K562 (cell line): Measurements from ENCODE around the gene RNF145. TPM values are rescaled to one million over a fixed set of nuclear protein-coding genes. Genes with fewer than 3 reads are reported as not detected.
A peak's percentile ranks its signal among the peaks of the same experiment; 100 is the strongest.

ENCODE experiments used
- ARHGAP35 ChIP-seq: fragments of 450-650 bp; IDR thresholded peaks from 2 replicates; pipeline ENCODE4 v1.6.1; 2018; ENCODE audit not compliant: partially characterized antibody
- ATF7 ChIP-seq: fragments of 450-650 bp; IDR thresholded peaks from 2 replicates; pipeline ENCODE4 v1.7.1; 2014; ENCODE audit warnings: mild to moderate bottlenecking, moderate library complexity
- CAMTA2 ChIP-seq: fragments of 250-450 bp; sonication (Bioruptor Pico); conservative IDR thresholded peaks from 2 replicates; pipeline ENCODE4 v1.5.1; 2022
- CHCHD3 ChIP-seq: fragments of 250-450 bp; sonication (Bioruptor Pico); IDR thresholded peaks from 2 replicates; pipeline ENCODE4 v2.1.2; 2022; ENCODE audit warnings: mild to moderate bottlenecking
- FOSL1 ChIP-seq: fragments of 200-800 bp; sonication (Bioruptor generic); conservative IDR thresholded peaks from 2 replicates; pipeline ENCODE4 v1.6.1; 2016; ENCODE audit warnings: missing genetic modification characterization, missing compliant biosample characterization
- HDAC6 ChIP-seq: IDR thresholded peaks from 2 replicates; pipeline ENCODE4 v1.6.1; 2012; ENCODE audit warnings: low read depth, mild to moderate bottlenecking, control low read depth, inconsistent platforms, low read length, moderate library complexity
- HMGN3 ChIP-seq: IDR thresholded peaks from 2 replicates; pipeline ENCODE4 v1.6.1; 2011; ENCODE audit warnings: borderline replicate concordance, low read depth, mild to moderate bottlenecking, mixed read lengths, low read length; ENCODE audit not compliant: insufficient read length; ENCODE audit errors: extremely low read depth
- IFI16 ChIP-seq: fragments of 250-450 bp; sonication (Bioruptor Pico); IDR thresholded peaks from 2 replicates; pipeline ENCODE4 v2.1.2; 2022; ENCODE audit warnings: mild to moderate bottlenecking, inconsistent platforms
- MYNN ChIP-seq, 2 experiments: sonication (generic); formaldehyde crosslinking in 1 of 2; IDR thresholded peaks; 2 replicates each; pipeline versions ENCODE4 v1.5.0 to v1.6.1; 2016 to 2020; ENCODE audit warnings: antibody characterized with exemption in 1 of 2, missing genetic modification reagents in 1 of 2
- RAD21 ChIP-seq, 2 experiments: fragments of 250-450 bp in 1 of 2; fragments of 450-650 bp in 1 of 2; sonication (Bioruptor Pico) in 1 of 2; formaldehyde crosslinking in 1 of 2; IDR thresholded peaks in 1 of 2; conservative IDR thresholded peaks in 1 of 2; 2 replicates each; pipeline versions ENCODE4 v1.4.0 to v1.8.0; 2020 to 2022; ENCODE audit warnings: mild to moderate bottlenecking in 2 of 2, moderate library complexity in 1 of 2
- SAP30 ChIP-seq: fragments of 200-600 bp; sonication (generic); IDR thresholded peaks from 2 replicates; pipeline ENCODE4 v1.6.1; 2012; ENCODE audit warnings: borderline replicate concordance, low read depth, mild to moderate bottlenecking, moderate library complexity, low read length, control low read depth, inconsistent platforms; ENCODE audit not compliant: insufficient read depth, poor library complexity, severe bottlenecking
- SMAD4 ChIP-seq: fragments of 250-450 bp; sonication (Bioruptor Pico); conservative IDR thresholded peaks from 2 replicates; pipeline ENCODE4 v1.8.0; 2021; ENCODE audit warnings: inconsistent platforms, mild to moderate bottlenecking, moderate library complexity
- YY1 ChIP-seq, 3 experiments: IDR thresholded peaks; 2 replicates each; pipeline ENCODE4 v1.6.1; 2011; ENCODE audit warnings: low read length in 2 of 3, mild to moderate bottlenecking in 2 of 3, moderate library complexity in 2 of 3, borderline replicate concordance in 1 of 3, control low read depth in 1 of 3, low read depth in 1 of 3; ENCODE audit not compliant: insufficient read depth in 3 of 3, insufficient replicate concordance in 2 of 3, control insufficient read depth in 1 of 3, insufficient read length in 1 of 3; ENCODE audit errors: extremely low read depth in 1 of 3
- ZC3H8 ChIP-seq: fragments of 450-650 bp; IDR thresholded peaks from 2 replicates; pipeline ENCODE4 v1.6.1; 2017
- ZKSCAN1 ChIP-seq: fragments of 150-350 bp; IDR thresholded peaks from 2 replicates; pipeline ENCODE4 v1.6.1; 2016; ENCODE audit warnings: low read depth, low read length
- ZNF133 ChIP-seq: fragments of 250-450 bp; sonication (Bioruptor Pico); IDR thresholded peaks from 2 replicates; pipeline ENCODE4 v1.4.0; 2020; ENCODE audit warnings: mild to moderate bottlenecking
- ZNF174 ChIP-seq: fragments of 250-450 bp; sonication (Bioruptor Pico); IDR thresholded peaks from 2 replicates; pipeline ENCODE4 v1.4.0; 2020; ENCODE audit warnings: mild to moderate bottlenecking
- ZNF512 ChIP-seq: IDR thresholded peaks from 2 replicates; pipeline ENCODE4 v1.6.1; 2016; ENCODE audit warnings: missing genetic modification characterization, missing compliant biosample characterization
- polyA plus RNA-seq, 8 experiments: library from polyadenylated mRNA; depleted of rRNA in 4 of 8; stranded (reverse) in 5 of 8; unstranded in 3 of 8; fragments of >200 nt; fragmentation: Nextera tagmentation in 2 of 8; fragmentation: Illumina TruSeq in 1 of 8; extraction: Ambion mirVana in 2 of 8; extraction: Trizol in 1 of 8; gene quantifications; 2 replicates each; pipeline versions ENCODE4 v1.2.1 to v1.2.3, GENCODE V29; 2011 to 2014; ENCODE audit warnings: inconsistent platforms in 1 of 8, missing spikeins in 1 of 8
- total RNA-seq, 7 experiments: library from RNA; depleted of rRNA in 6 of 7; stranded (reverse); fragments of >200 nt in 6 of 7; fragmentation: Illumina TruSeq in 2 of 7; extraction: Trizol in 2 of 7; gene quantifications; 2 replicates each; pipeline versions ENCODE4 v1.2.1 to v1.2.3, GENCODE V29; 2011 to 2021; ENCODE audit warnings: low replicate concordance in 1 of 7
- TF ChIP-seq, protein P1 (sequence below): fragments of 450-650 bp; IDR thresholded peaks from 2 replicates; pipeline ENCODE4 v1.6.1; 2016; ENCODE audit warnings: low read depth, mild to moderate bottlenecking, moderate library complexity
- TF ChIP-seq, protein P2 (sequence below), 3 experiments: IDR thresholded peaks in 2 of 3; conservative IDR thresholded peaks in 1 of 3; 2 replicates each; pipeline ENCODE4 v1.5.1; 2011 to 2012; ENCODE audit warnings: low read length in 3 of 3, mild to moderate bottlenecking in 3 of 3, control low read depth in 2 of 3, improper control_type of control experiment in 1 of 3, inconsistent platforms in 1 of 3, low read depth in 1 of 3, mixed read lengths in 1 of 3, moderate library complexity in 1 of 3; ENCODE audit not compliant: insufficient read depth in 2 of 3
- TF ChIP-seq, protein P3 (sequence below): fragments of 450-650 bp; conservative IDR thresholded peaks from 2 replicates; pipeline ENCODE4 v1.6.1; 2016; ENCODE audit warnings: missing genetic modification characterization, low read depth, mild to moderate bottlenecking, missing compliant biosample characterization, moderate library complexity

Gene RNF145
- total and polyA plus RNA-seq, 9 of the 15 experiments (the other 6 are each of a cell fraction or from before 2014, with no cell fraction given) = 13.6 to 40.7 (median 25.4) TPM

DNA sequence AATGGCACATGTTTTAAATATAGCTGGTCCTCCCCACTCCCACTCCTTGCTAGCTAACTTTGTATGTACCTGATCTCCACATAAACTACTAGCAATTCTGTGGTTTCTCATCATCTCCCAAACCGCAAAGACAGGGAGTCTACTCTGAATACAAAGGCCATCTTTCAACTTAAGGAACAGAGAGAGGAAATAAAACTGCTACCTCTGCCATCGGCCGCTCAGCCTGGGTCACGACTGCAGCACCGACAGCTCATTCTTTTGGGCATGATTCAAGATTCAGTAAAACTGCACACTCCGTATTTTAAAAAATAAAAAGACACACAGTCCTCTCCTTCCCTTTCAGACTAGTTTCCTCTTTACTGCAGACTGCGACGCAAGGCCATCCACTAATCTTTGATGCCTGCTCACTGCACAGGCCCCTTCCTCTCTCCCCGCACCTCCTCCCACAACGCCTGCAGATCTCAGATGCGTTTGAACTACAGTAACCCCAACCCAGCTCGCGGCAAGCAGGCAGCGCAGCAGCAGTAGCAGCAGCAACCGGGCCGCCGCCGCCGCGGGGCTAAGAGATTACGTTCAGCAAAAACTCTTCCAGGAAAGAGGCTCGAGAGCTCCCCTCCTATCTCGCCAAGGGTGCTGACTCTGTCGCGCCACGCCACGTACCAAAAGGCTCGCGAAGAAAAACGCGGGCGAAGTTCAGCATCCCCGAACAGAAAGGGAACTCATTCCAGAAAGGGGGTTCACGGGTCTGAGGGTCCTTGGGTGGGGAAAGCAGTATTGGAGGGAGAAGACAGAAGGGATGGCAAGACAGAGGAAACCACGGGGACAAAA is 1.5 kb downstream of the RNF145 start (continued):
- TF ChIP-seq HMGN3 (peak; percentile 94), MYNN (IDR thresholded peaks at IDR 0.05) (0 out of 2 replicates have a peak, but pooled peaks have one; percentile 13), MYNN (CRISPR knock-in tag; IDR thresholded peaks at IDR 0.05) (no peak), CAMTA2 (no peak), ZC3H8 (no peak), RAD21 (CRISPR knock-in tag; conservative IDR thresholded peaks at IDR 0.05 in 1 of 2, IDR thresholded peaks at IDR 0.05 in 1 of 2) (peak in 1 of 2 experiments; percentile 22; a peak in 3 of 4 replicates), ZNF512 (tag) (no peak), ZNF133 (no peak), FOSL1 (tag) (no peak; the same call in 1 of the 2 replicates), SMAD4 (peak; percentile 96), IFI16 (CRISPR knock-in tag) (no peak), ZNF174 (CRISPR knock-in tag) (no peak), SAP30 (no peak), YY1 (IDR thresholded peaks at IDR 0.05; ENCODE audit: borderline replicate concordance in 1 of 3, control insufficient read depth in 1 of 3, extremely low read depth in 1 of 3, insufficient read depth in 3 of 3, insufficient read length in 1 of 3, insufficient replicate concordance in 2 of 3, low read depth in 1 of 3, low read length in 2 of 3) (peak in 1 of 3 experiments; percentile 17), ARHGAP35 (no peak), ATF7 (peak; percentile 57; the same call in 1 of the 2 replicates), CHCHD3 (CRISPR knock-in tag) (no peak), ZKSCAN1 (no peak), HDAC6 (no peak)
- TF ChIP-seq, protein P1, sequence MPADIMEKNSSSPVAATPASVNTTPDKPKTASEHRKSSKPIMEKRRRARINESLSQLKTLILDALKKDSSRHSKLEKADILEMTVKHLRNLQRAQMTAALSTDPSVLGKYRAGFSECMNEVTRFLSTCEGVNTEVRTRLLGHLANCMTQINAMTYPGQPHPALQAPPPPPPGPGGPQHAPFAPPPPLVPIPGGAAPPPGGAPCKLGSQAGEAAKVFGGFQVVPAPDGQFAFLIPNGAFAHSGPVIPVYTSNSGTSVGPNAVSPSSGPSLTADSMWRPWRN = no peak; the same call in 1 of the 2 replicates
- TF ChIP-seq, protein P2, sequence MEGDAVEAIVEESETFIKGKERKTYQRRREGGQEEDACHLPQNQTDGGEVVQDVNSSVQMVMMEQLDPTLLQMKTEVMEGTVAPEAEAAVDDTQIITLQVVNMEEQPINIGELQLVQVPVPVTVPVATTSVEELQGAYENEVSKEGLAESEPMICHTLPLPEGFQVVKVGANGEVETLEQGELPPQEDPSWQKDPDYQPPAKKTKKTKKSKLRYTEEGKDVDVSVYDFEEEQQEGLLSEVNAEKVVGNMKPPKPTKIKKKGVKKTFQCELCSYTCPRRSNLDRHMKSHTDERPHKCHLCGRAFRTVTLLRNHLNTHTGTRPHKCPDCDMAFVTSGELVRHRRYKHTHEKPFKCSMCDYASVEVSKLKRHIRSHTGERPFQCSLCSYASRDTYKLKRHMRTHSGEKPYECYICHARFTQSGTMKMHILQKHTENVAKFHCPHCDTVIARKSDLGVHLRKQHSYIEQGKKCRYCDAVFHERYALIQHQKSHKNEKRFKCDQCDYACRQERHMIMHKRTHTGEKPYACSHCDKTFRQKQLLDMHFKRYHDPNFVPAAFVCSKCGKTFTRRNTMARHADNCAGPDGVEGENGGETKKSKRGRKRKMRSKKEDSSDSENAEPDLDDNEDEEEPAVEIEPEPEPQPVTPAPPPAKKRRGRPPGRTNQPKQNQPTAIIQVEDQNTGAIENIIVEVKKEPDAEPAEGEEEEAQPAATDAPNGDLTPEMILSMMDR (IDR thresholded peaks at IDR 0.05 in 2 of 3, conservative IDR thresholded peaks at IDR 0.05 in 1 of 3; ENCODE audit: insufficient read depth in 2 of 3, low read depth in 1 of 3, low read length in 3 of 3) = no peak
- TF ChIP-seq, protein P3, sequence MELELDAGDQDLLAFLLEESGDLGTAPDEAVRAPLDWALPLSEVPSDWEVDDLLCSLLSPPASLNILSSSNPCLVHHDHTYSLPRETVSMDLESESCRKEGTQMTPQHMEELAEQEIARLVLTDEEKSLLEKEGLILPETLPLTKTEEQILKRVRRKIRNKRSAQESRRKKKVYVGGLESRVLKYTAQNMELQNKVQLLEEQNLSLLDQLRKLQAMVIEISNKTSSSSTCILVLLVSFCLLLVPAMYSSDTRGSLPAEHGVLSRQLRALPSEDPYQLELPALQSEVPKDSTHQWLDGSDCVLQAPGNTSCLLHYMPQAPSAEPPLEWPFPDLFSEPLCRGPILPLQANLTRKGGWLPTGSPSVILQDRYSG (tag) = no peak
